ENCODE measurements around the gene RERE.
A peak's percentile ranks its signal among the peaks of the same experiment; 100 is the strongest.

The RERE gene

GRCh38 chr1:8363767-8364301 is 453.6 kb downstream of the RERE start:
- DNase-seq (ENCODE audit: low read depth in 2 of 2): no peak

DNA sequence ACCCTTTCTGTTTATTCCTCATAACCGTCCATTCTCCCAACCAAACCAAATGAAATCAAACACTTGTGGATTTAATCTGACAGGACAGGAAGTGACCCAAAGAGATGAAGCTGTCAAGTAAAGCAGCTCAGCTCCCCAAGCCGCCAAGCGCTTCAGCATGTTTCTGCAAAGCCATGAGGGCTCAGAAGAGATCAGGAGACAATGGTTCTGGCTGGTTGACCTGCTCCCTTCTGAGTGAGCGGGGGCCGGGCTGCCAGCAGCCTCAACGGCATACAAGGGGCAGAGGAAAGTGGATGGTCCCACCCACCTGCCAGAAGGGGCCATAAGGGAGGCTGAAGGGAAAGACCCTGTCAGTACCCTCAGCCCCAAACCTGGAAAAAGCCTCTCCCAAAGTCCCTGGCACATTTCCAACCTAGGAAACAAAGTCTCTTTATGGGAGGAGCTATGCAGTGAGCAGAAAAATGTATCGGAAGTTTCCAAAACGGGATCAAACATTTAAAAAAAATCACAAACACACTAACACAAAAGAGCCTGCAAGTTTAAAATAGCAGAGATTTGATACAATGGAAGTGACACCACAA is 454.2 kb downstream of the RERE start:
- no peak for DNase-seq (ENCODE audit: low read depth in 2 of 2)

GRCh38 chr1:8362701-8363101 is 454.7 kb downstream of the RERE start:
- no peak for DNase-seq (ENCODE audit: low read depth in 2 of 2)

DNA sequence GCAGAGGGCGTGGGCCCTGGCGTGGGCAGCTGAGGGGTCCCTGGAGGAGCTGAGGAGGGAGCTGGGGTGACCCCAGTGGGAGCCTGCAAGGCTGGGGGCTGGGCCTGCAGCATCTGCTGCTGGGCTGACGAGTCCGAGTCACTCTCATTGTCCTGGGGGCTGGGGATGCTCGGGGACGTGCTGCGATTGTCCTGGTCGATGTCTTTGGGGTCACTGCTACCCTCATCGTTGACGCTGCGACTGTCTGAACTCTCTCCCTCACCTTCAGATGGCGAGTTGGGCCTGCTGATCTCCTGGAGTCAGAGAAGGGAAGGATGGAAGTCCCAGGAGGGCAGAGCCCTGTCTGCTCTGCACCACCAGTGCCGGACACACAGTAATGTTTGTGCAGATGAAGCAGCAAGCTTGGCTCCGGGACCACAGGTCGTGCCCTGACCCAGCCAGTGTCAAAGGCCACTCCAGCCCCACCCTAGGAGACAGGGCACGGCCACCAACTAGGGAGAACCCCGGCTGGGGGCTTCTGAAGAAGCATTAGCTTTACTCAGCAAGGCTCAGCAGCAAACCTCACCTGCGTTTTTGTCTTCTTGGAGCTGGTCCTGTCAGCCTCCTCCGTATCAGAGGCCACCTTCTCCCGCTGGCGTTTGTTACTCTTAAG is 456.1 kb downstream of the RERE start:
- DNase-seq (ENCODE audit: low read depth in 2 of 2): no peak

DNA sequence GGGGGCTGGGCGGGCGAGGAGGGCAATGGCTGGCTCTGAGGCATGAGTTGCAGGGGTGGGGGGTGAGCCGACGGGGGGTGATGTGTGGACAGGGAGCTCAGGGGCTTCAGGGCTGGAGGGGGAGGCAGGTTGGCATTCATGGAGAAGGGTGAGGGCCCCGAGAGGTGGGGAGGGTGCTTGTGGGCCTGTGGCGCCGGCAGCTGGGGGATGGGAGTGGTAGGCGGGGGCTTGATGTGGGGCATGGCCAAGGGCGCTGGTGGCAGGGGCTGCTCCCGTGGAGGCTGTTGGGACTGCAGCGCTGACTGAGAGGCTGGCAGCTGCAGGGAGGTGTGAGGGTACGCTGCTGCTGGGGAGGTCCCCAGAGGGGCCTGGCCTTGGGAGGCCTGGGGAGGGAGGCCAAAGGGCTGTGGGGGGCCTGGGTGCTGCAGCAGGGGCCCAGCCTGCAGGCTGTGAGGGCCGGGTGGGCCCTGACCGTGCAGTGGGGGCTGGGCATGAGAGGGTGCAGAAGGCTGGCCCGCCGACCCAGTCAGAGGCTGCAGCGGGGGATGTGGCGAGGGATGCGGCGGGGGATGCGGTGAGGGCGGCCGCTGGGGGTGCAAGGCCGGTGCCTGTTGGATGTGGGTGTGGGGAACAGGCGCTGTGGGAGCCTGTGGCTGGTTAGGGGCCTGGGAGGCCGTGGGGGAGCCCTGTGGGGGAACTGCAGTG is 456.8 kb downstream of the RERE start:
- DNase-seq (ENCODE audit: low read depth in 2 of 2): no peak

GRCh38 chr1:8359617-8360481 is 457.6 kb downstream of the RERE start:
- no peak for DNase-seq (ENCODE audit: low read depth in 2 of 2)

DNA sequence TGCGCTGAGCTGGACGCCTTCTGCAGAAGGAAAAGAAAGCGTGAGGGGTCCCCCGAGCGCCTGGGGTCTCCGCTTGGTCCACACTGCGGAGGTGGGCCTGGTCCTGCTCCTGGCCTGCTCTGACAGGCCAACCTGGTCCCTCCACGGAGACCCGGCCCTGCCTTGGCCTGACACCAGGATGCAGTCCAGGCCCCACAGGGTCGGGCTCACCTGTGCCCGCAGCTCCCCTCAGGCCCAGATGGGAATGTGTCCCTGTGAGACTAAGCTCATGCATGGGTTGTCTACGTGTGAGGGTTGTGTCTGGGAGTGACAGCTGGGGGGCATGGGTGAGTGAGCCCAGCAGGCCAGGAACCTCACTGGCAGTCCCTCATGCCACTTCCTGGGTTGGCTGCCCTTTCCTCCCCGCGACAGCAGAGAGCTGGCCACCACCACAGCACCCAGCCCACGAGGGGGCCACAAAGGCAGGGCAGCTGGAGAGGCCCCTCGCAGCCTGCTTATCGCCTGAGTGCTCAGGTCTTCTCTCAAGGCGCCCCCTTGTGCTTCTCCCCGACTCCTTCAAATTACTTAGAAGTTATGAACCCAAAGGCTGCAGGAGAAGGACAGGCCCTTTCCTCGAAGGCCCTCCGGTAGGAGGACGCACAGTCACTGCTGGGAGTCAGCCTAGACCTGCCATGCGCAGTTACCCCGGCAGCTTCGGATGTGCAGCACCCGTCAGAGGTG is 458.4 kb downstream of the RERE start:
- no peak for DNase-seq (ENCODE audit: low read depth in 2 of 2)

GRCh38 chr1:8358241-8358896 is 459.1 kb downstream of the RERE start:
- no peak for DNase-seq (ENCODE audit: low read depth in 2 of 2)

DNA sequence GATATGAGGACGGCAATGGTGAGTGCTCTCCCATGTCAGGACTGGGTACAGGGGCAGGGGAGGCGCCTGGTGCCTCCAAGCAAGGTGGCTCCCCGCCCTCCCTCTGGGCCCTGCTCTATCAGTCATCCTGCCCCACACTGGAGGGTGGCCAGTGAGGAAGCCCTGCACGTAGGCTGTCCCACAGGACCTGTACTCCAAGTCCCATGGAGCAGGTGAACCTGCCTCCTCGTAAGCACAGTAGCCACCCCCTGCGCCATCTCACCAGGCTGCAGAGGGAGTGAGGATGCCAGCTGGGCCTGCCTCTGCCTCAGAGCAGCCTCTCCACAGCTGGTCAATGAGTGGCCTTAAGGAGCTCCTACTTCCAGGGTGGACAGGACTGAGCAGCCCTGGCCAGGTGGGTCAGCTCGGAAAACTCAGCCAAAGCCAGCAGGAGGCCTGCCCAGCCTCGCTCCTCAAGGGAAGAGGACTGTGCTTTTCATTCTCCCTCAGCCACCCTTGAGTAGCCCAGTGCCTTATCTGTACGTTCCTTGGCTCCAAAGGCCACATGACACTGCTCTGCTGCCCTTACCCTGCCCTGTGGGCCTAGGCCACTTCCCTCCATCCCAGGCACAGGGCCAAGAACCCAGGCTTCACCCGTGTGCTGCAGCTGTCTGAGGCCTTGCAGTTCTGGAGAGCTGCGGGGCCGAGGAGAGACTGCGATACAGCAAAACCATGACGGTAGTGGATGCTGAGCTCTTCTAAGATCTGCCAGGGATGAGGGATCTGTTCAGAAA is 459.9 kb downstream of the RERE start:
- DNase-seq (ENCODE audit: low read depth in 2 of 2): no peak

GRCh38 chr1:8356256-8357209 is 460.9 kb downstream of the RERE start:
- DNase-seq (ENCODE audit: low read depth in 2 of 2): no peak

- no peak for DNase-seq (ENCODE audit: low read depth in 2 of 2)
Observed at GRCh38 chr1:8355439-8356255, 461.8 kb downstream of the RERE start.

DNA sequence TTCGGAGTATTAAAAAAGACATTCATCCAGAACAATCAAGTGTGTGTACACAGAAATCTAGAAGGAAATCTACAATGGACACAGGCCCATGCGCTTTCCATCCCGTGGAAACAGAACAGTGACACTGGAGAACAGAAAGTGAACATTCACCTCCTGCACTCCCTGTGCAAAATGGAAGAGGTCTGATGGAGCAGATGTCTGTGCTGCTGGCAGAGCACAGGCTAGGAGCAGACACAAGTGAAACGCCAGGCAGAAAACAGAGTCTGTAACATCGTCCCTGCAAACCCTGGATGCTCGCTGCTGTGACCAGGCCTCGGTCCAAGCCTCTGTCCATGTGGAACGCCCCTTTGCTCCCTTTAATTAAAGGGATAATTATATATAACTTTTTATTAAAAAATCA is 463.4 kb downstream of the RERE start:
- no peak for DNase-seq (ENCODE audit: low read depth in 2 of 2)

DNA sequence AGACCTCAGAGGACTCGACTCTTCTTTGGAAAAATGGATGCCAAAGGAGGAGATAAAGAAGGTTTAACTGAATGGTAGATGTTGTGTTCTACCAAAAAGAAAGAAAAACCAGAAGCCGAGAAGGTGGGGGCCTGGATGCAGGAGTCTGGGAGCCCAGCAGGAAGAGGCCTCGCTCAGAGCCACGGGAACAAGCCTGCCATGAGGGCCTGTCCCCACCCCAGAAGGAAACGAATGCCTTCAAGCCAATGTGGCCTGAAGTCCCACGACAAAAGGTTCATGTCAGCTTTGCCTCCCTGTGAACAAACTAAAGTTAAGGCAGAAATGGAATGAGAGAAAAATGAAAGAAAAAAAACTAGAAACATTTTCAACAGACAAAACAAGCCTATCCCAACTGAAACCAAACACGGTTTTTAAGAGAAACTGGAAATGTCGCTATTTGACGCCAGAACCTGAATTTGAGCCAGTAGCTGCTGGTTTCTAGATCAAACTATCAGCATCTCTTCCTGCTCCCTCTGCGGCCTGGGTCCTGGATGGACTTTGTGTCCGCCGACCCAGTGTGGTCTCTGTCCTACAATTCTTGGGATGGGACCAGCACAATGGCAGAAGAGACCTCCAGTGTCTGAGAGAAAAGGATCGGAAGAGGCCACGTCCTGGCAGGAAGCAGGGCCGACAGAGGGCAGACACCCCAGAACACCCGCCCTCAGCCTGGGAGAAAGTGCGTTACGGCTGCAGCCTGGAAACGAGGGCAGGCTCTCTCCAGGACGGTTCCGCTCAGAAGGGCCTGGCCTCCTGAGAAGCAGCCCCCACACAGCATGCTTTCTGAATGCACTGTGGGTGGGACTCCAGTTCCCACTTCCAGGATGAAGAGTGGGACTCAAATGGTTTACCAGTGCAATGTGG is 464.3 kb downstream of the RERE start:
- no peak for DNase-seq (ENCODE audit: low read depth in 2 of 2)

- DNase-seq (ENCODE audit: low read depth in 2 of 2): no peak
Observed at GRCh38 chr1:8352471-8352845, 465.0 kb downstream of the RERE start.

GRCh38 chr1:8351693-8352470 is 465.6 kb downstream of the RERE start:
- DNase-seq (ENCODE audit: low read depth in 2 of 2): peak in 1 of 2 donors; percentile 17
